Stimulated activated naive CD8-positive, alpha-beta T cell treated with anti-CD3 and anti-CD28 coated beads, Interleukin-15, Interleukin-2, amounts not matched to agents 100 ng/mL and 50 ng/mL, for 24 hours (primary cell): ENCODE data around the gene E2F3.

Source experiments
- H3K27ac Mint-ChIP-seq: one replicate; pipeline ENCODE4 v1.8.0; 2021; ENCODE audit warnings: mild to moderate bottlenecking, mixed read lengths
- H3K27me3 Mint-ChIP-seq: one replicate; pipeline ENCODE4 v1.8.0; 2021; ENCODE audit warnings: mixed read lengths
- H3K36me3 Mint-ChIP-seq: one replicate; pipeline ENCODE4 v1.8.0; 2021; ENCODE audit warnings: low read depth, mixed read lengths
- H3K4me1 Mint-ChIP-seq: one replicate; pipeline ENCODE4 v1.8.0; 2021; ENCODE audit warnings: low read depth, mixed read lengths
- H3K4me3 Mint-ChIP-seq: one replicate; pipeline ENCODE4 v1.8.0; 2021; ENCODE audit warnings: mild to moderate bottlenecking, mixed read lengths
- H3K9me3 Mint-ChIP-seq: one replicate; pipeline ENCODE4 v1.8.0; 2021; ENCODE audit warnings: mixed read lengths

E2F3 gene

GRCh38 chr6:20538131-20538662 is 136.5 kb downstream of the E2F3 start:
- peaks cover 64% of the 10 kb centered on the region for H3K4me1 Mint-ChIP-seq
- H3K9me3 Mint-ChIP-seq: no peaks in the 10 kb centered on the region
- H3K27me3 Mint-ChIP-seq: no peaks in the 10 kb centered on the region
- no peak overlapping the region for H3K27ac Mint-ChIP-seq
- H3K4me3 Mint-ChIP-seq: no peak overlapping the region
- peaks cover 50% of the 10 kb centered on the region for H3K36me3 Mint-ChIP-seq

GRCh38 chr6:20538907-20539306 is 137.2 kb downstream of the E2F3 start:
- Mint-ChIP-seq H3K36me3 (peaks cover 52% of the 10 kb centered on the region), H3K27ac (no peak overlapping the region)

GRCh38 chr6:20539387-20539786 is 137.7 kb downstream of the E2F3 start:
- no peak overlapping the region for H3K4me3 Mint-ChIP-seq
- no peaks in the 10 kb centered on the region for H3K9me3 Mint-ChIP-seq
- H3K27ac Mint-ChIP-seq: no peak overlapping the region
- no peaks in the 10 kb centered on the region for H3K27me3 Mint-ChIP-seq
- H3K4me1 Mint-ChIP-seq: peaks cover 64% of the 10 kb centered on the region
- H3K36me3 Mint-ChIP-seq: peaks cover 52% of the 10 kb centered on the region

More at GRCh38 chr6:20538907-20539306, 137.2 kb downstream of the E2F3 start:
- Mint-ChIP-seq H3K4me1 (peaks cover 63% of the 10 kb centered on the region), H3K9me3 (no peaks in the 10 kb centered on the region), H3K27me3 (no peaks in the 10 kb centered on the region), H3K4me3 (no peak overlapping the region)

GRCh38 chr6:20540683-20541082 is 139.0 kb downstream of the E2F3 start:
- peaks cover 60% of the 10 kb centered on the region for H3K4me1 Mint-ChIP-seq
- no peak overlapping the region for H3K27ac Mint-ChIP-seq
- H3K9me3 Mint-ChIP-seq: no peaks in the 10 kb centered on the region
- no peak overlapping the region for H3K4me3 Mint-ChIP-seq
- H3K36me3 Mint-ChIP-seq: peaks cover 60% of the 10 kb centered on the region
- H3K27me3 Mint-ChIP-seq: no peaks in the 10 kb centered on the region

- Mint-ChIP-seq H3K4me1 (peaks cover 59% of the 10 kb centered on the region), H3K9me3 (no peaks in the 10 kb centered on the region), H3K27ac (no peak overlapping the region), H3K4me3 (no peak overlapping the region), H3K27me3 (no peaks in the 10 kb centered on the region), H3K36me3 (peaks cover 63% of the 10 kb centered on the region)
Observed at GRCh38 chr6:20541382-20541781, 139.7 kb downstream of the E2F3 start.

GRCh38 chr6:20542927-20543602 is 141.4 kb downstream of the E2F3 start:
- peaks cover 69% of the 10 kb centered on the region for H3K36me3 Mint-ChIP-seq
- peak overlapping the region; percentile 45 for H3K4me3 Mint-ChIP-seq
- H3K9me3 Mint-ChIP-seq: no peaks in the 10 kb centered on the region
- H3K27ac Mint-ChIP-seq: peak overlapping the region; percentile 81
- H3K27me3 Mint-ChIP-seq: no peaks in the 10 kb centered on the region
- H3K4me1 Mint-ChIP-seq: peaks cover 49% of the 10 kb centered on the region
